K562 (cell line): ENCODE data around the gene ASCC1. TPM values are rescaled to one million over a fixed set of nuclear protein-coding genes. Genes with fewer than 3 reads are reported as not detected.
A peak's percentile ranks its signal among the peaks of the same experiment; 100 is the strongest.

ENCODE experiments used
- ATAC-seq: fragments of 200-7000 bp; cut with Tn5 transposase; 3 replicates; pipeline ENCODE4 v1.9.1; 2020; ENCODE audit warnings: moderate library complexity
- BruUV-seq: library from RNA; stranded (reverse); fragments of 400-500 nt; replicated peaks from 2 replicates; lab custom pipeline; 2021; lab: Mats Ljungman, UMichigan
- CTCF ChIA-PET: fragments of 300-600 bp; formaldehyde crosslinking; extraction: SDS; loops from one replicate; lab custom pipeline; 2021; ENCODE audit warnings: low intra/inter-chr PET ratio; lab: Yijun Ruan, JAX
- POLR2A ChIA-PET: fragments of 300-600, 350-650 bp; sonication (Branson Sonifier 250); formaldehyde crosslinking; extraction: SDS; loops from one replicate; lab custom pipeline; 2021; ENCODE audit warnings: antibody characterized with exemption, inconsistent platforms; lab: Yijun Ruan, JAX
- DNase-seq, 4 experiments: peaks; one replicate each; pipeline versions ENCODE4 v3.0.0 to v3.0.0-alpha.2; 2011 to 2018; ENCODE audit warnings: low spot score in 3 of 4, mixed read lengths in 3 of 4; ENCODE audit errors: extremely low read depth in 1 of 4
- FAIRE-seq: peaks from 2 replicates; lab custom pipeline; 2011; peaks lifted over from hg19 to GRCh38; lab: Jason Lieb, UNC
- H2AFZ ChIP-seq: 2 replicates; pipeline ENCODE4 v1.6.0; 2011; ENCODE audit warnings: low read depth, low read length, control low read depth, inconsistent platforms
- H3K27ac ChIP-seq: fragments of 200-600 bp; 3 replicates; pipeline ENCODE4 v1.8.0; 2011; ENCODE audit warnings: low read depth, mild to moderate bottlenecking, control low read depth, inconsistent platforms, low read length, moderate library complexity, mixed read lengths; ENCODE audit errors: extremely low read depth
- H3K27me3 ChIP-seq, 2 experiments: fragments of 300-600 bp in 1 of 2; 2 replicates in 1 of 2; 3 replicates in 1 of 2; pipeline versions ENCODE4 v1.6.0 to v1.8.0; 2011; ENCODE audit warnings: inconsistent platforms in 2 of 2, low read length in 2 of 2, mild to moderate bottlenecking in 1 of 2, mixed read lengths in 1 of 2, moderate library complexity in 1 of 2; ENCODE audit not compliant: control insufficient read depth in 2 of 2, insufficient read depth in 2 of 2
- H3K36me3 ChIP-seq: fragments of 300-600 bp; 3 replicates; pipeline ENCODE4 v1.8.0; 2011; ENCODE audit warnings: mild to moderate bottlenecking, low read length, inconsistent platforms; ENCODE audit not compliant: control insufficient read depth, insufficient read depth
- H3K4me1 ChIP-seq, 2 experiments: fragments of 200-600 bp in 1 of 2; replicated peaks in 1 of 2; 2 replicates in 1 of 2; 3 replicates in 1 of 2; pipeline versions ENCODE4 v1.5.1 to v1.8.0; 2011; ENCODE audit warnings: inconsistent platforms in 2 of 2, low read length in 2 of 2, mild to moderate bottlenecking in 1 of 2, mixed read lengths in 1 of 2, moderate library complexity in 1 of 2; ENCODE audit not compliant: control insufficient read depth in 2 of 2, insufficient read depth in 2 of 2
- H3K4me2 ChIP-seq: 2 replicates; pipeline ENCODE4 v1.6.1; 2011; ENCODE audit warnings: low read length, control low read depth, inconsistent platforms, mixed read lengths; ENCODE audit not compliant: insufficient read depth
- H3K4me3 ChIP-seq: fragments of 200-600 bp; sonication (generic), shearing (Covaris generic); 2 replicates; pipeline ENCODE4 v1.5.1; 2016; ENCODE audit warnings: control low read depth, inconsistent platforms
- H3K79me2 ChIP-seq: fragments of 200-600 bp; 3 replicates; pipeline ENCODE4 v1.8.0; 2011; ENCODE audit warnings: low read length, inconsistent platforms; ENCODE audit not compliant: control insufficient read depth, insufficient read depth
- H3K9ac ChIP-seq, 2 experiments: 2 replicates each; pipeline versions ENCODE4 v1.6.0 to v1.6.1; 2011; ENCODE audit warnings: low read depth in 2 of 2, low read length in 2 of 2, control low read depth in 1 of 2, inconsistent platforms in 1 of 2, mild to moderate bottlenecking in 1 of 2, mixed read lengths in 1 of 2; ENCODE audit not compliant: insufficient read depth in 1 of 2
- H3K9me1 ChIP-seq: one replicate; pipeline ENCODE4 v1.6.0; 2011; ENCODE audit warnings: inconsistent platforms, mild to moderate bottlenecking, low read length, moderate library complexity; ENCODE audit not compliant: control insufficient read depth, insufficient read depth
- H3K9me3 ChIP-seq: replicated peaks from 2 replicates; pipeline ENCODE4 v1.5.1; 2011; ENCODE audit warnings: low read depth, low read length, inconsistent platforms; ENCODE audit not compliant: control insufficient read depth, insufficient read depth
- H4K20me1 ChIP-seq: replicated peaks from 2 replicates; pipeline ENCODE4 v1.6.1; 2011; ENCODE audit warnings: low read length, inconsistent platforms, mixed read lengths; ENCODE audit not compliant: control insufficient read depth, insufficient read depth
- ARID3B ChIP-seq: fragments of 250-450 bp; sonication (Bioruptor Pico); IDR thresholded peaks from 2 replicates; pipeline ENCODE4 v1.4.0; 2020; ENCODE audit warnings: borderline replicate concordance
- BHLHE40 ChIP-seq: IDR thresholded peaks from 2 replicates; pipeline ENCODE4 v1.6.1; 2011; ENCODE audit warnings: low read length, improper control_type of control experiment
- CGGBP1 ChIP-seq: fragments of 250-450 bp; sonication (Bioruptor Pico); IDR thresholded peaks from 2 replicates; pipeline ENCODE4 v1.9.0; 2021; ENCODE audit warnings: mild to moderate bottlenecking
- HCFC1 ChIP-seq: IDR thresholded peaks from 2 replicates; pipeline ENCODE4 v1.6.1; 2012; ENCODE audit warnings: low read depth, low read length, improper control_type of control experiment
- MEF2A ChIP-seq: IDR thresholded peaks from 2 replicates; pipeline ENCODE4 v1.6.1; 2011; ENCODE audit warnings: low read depth, mild to moderate bottlenecking, low read length, moderate library complexity; ENCODE audit not compliant: control insufficient read depth
- RAD51 ChIP-seq: fragments of 450-650 bp; IDR thresholded peaks from 2 replicates; pipeline ENCODE4 v1.7.1; 2016; ENCODE audit warnings: low read depth, mild to moderate bottlenecking, borderline replicate concordance
- ZNF263 ChIP-seq: sonication (generic); formaldehyde crosslinking; IDR thresholded peaks from 2 replicates; pipeline ENCODE4 v1.8.0; 2022; ENCODE audit warnings: mild to moderate bottlenecking, missing genetic modification reagents, borderline replicate concordance
- ZNF561 ChIP-seq: fragments of 450-650 bp; formaldehyde crosslinking; conservative IDR thresholded peaks from 2 replicates; pipeline ENCODE4 v1.4.0; 2020; ENCODE audit warnings: mild to moderate bottlenecking, moderate library complexity
- WGBS: fragments of 100-300 bp; shearing (Covaris generic); methylation state at CpG from one replicate; pipeline ENCODE4 v1.1.6; 2016; ENCODE audit warnings: low coverage, mixed read lengths; ENCODE audit not compliant: insufficient coverage; ENCODE audit errors: missing lambda C conversion rate; 5-methylcytosine and 5-hydroxymethylcytosine counted together
- in situ Hi-C: fragments of 300-500 bp; cut with MboI; formaldehyde crosslinking; loops from 4 replicates; pipeline ENCODE4 v1.15.0; 2018; ENCODE audit warnings: inconsistent platforms, mixed read lengths
- intact Hi-C: fragments of 100-400 bp; cut with micrococcal nuclease; formaldehyde crosslinking; loops from 2 replicates; pipeline ENCODE4 v1.14.2; 2022
- polyA plus RNA-seq, 8 experiments: library from polyadenylated mRNA; depleted of rRNA in 4 of 8; stranded (reverse) in 5 of 8; unstranded in 3 of 8; fragments of >200 nt; fragmentation: Nextera tagmentation in 2 of 8; fragmentation: Illumina TruSeq in 1 of 8; extraction: Ambion mirVana in 2 of 8; extraction: Trizol in 1 of 8; gene quantifications; 2 replicates each; pipeline versions ENCODE4 v1.2.1 to v1.2.3, GENCODE V29; 2011 to 2014; ENCODE audit warnings: inconsistent platforms in 1 of 8, missing spikeins in 1 of 8
- total RNA-seq, 7 experiments: library from RNA; depleted of rRNA in 6 of 7; stranded (reverse); fragments of >200 nt in 6 of 7; fragmentation: Illumina TruSeq in 2 of 7; extraction: Trizol in 2 of 7; gene quantifications; 2 replicates each; pipeline versions ENCODE4 v1.2.1 to v1.2.3, GENCODE V29; 2011 to 2021; ENCODE audit warnings: low replicate concordance in 1 of 7

ASCC1 gene
- total and polyA plus RNA-seq, 9 of the 15 experiments (the other 6 are each of a cell fraction or from before 2014, with no cell fraction given) = 31.7 to 73.3 (median 52.8) TPM

- TF ChIP-seq RAD51 (no peak), CGGBP1 (CRISPR knock-in tag) (no peak), HCFC1 (no peak), BHLHE40 (peak; percentile 8; the same call in 1 of the 2 replicates), ARID3B (CRISPR knock-in tag) (no peak), ZNF561 (CRISPR knock-in tag) (no peak), ZNF263 (CRISPR knock-in tag) (peak; percentile 58; the same call in 1 of the 2 replicates), MEF2A (no peak)
- Histone ChIP-seq H3K9me1 (peaks cover 5% of the 10 kb centered on the region), H3K9me3 (no peaks in the 10 kb centered on the region), H3K4me3 (no peak overlapping the region), H2AFZ (no peak overlapping the region), H3K27ac (no peak overlapping the region), H3K4me2 (no peak overlapping the region), H3K9ac (peak overlapping the region in 1 of 2 experiments; percentile 28; a peak in 1 of 4 replicates), H3K4me1 (peaks cover 0 to 14% of the 10 kb centered on the region in 2 experiments; a peak in 2 of 5 replicates), H4K20me1 (no peaks in the 10 kb centered on the region), H3K36me3 (no peaks in the 10 kb centered on the region), H3K27me3 (peaks cover 2 to 37% of the 10 kb centered on the region in 2 experiments; a peak in 4 of 5 replicates), H3K79me2 (no peaks in the 10 kb centered on the region)
- in situ Hi-C loops (no loop called here), intact Hi-C loops (no loop called here)
- FAIRE-seq (no peak), DNase-seq (no peak), ATAC-seq (no peak)
- ChIA-PET POLR2A (interaction anchor here (0.5 to 1.1 kb wide), 4 partner anchors 17 to 260 kb away, joined by 4 to 5 read pairs (median 4); no protein-coding TSS in a partner anchor), CTCF (no interaction called here)
- no TSS peak for BruUV-seq
- 5% methylated on average over 16 of the region's 18 CpGs for WGBS
Observed at GRCh38 chr10:72074574-72075375, 141.3 kb downstream of the ASCC1 start.
